Neural progenitor cell (in vitro differentiated cells): ENCODE data around the gene CGN. TPM values are rescaled to one million over a fixed set of nuclear protein-coding genes. Genes with fewer than 3 reads are reported as not detected.

Source experiments
- DNase-seq: peaks from one replicate; pipeline ENCODE4 v3.0.0-alpha.2; 2016; ENCODE audit warnings: low spot score
- H2AFZ ChIP-seq: fragments of 200-600 bp; sonication (generic); replicated peaks from 2 replicates; pipeline ENCODE4 v1.6.1; 2016; ENCODE audit warnings: antibody characterized with exemption
- H3F3A ChIP-seq: fragments of 200-600 bp; sonication (generic); 2 replicates; pipeline ENCODE4 v1.6.1; 2016; ENCODE audit warnings: antibody characterized with exemption, low read depth
- H3K27ac ChIP-seq: fragments of 200-600 bp; sonication (generic); 2 replicates; pipeline ENCODE4 v1.5.1; 2016; ENCODE audit warnings: mild to moderate bottlenecking
- H3K27me3 ChIP-seq: fragments of 200-600 bp; sonication (generic); 2 replicates; pipeline ENCODE4 v1.6.1; 2016; ENCODE audit warnings: mild to moderate bottlenecking, moderate library complexity
- H3K36me3 ChIP-seq: fragments of 200-600 bp; sonication (generic); 2 replicates; pipeline ENCODE4 v1.5.1; 2016
- H3K4me1 ChIP-seq: fragments of 200-600 bp; sonication (generic); 2 replicates; pipeline ENCODE4 v1.6.1; 2016; ENCODE audit warnings: mixed run types
- H3K4me2 ChIP-seq: fragments of 200-600 bp; sonication (generic); 2 replicates; pipeline ENCODE4 v1.6.1; 2016
- H3K4me3 ChIP-seq: fragments of 200-600 bp; sonication (generic); 2 replicates; pipeline ENCODE4 v1.5.1; 2016
- H3K79me2 ChIP-seq: fragments of 200-600 bp; sonication (generic); 2 replicates; pipeline ENCODE4 v1.6.1; 2016; ENCODE audit warnings: low read depth
- H3K9ac ChIP-seq: fragments of 200-600 bp; sonication (generic); 2 replicates; pipeline ENCODE4 v1.6.1; 2016
- H3K9me3 ChIP-seq: fragments of 200-600 bp; sonication (generic); 2 replicates; pipeline ENCODE4 v1.5.1; 2016; ENCODE audit warnings: low read depth
- H4K20me1 ChIP-seq: fragments of 200-600 bp; sonication (generic); 2 replicates; pipeline ENCODE4 v1.6.1; 2016; ENCODE audit warnings: low read depth
- H3K27ac Mint-ChIP-seq: 3 replicates; pipeline ENCODE4 v1.8.0; 2021; ENCODE audit warnings: mixed read lengths
- H3K27me3 Mint-ChIP-seq: 2 replicates; pipeline ENCODE4 v1.8.0; 2022; ENCODE audit warnings: low read depth, mild to moderate bottlenecking, inconsistent platforms, moderate library complexity, mixed read lengths; ENCODE audit not compliant: insufficient read depth
- H3K36me3 Mint-ChIP-seq: 3 replicates; pipeline ENCODE4 v1.8.0; 2021; ENCODE audit warnings: mixed read lengths
- H3K4me1 Mint-ChIP-seq: 3 replicates; pipeline ENCODE4 v1.8.0; 2021; ENCODE audit warnings: mixed read lengths
- H3K4me3 Mint-ChIP-seq: 3 replicates; pipeline ENCODE4 v1.8.0; 2021; ENCODE audit warnings: mild to moderate bottlenecking, moderate library complexity, mixed read lengths
- H3K9me3 Mint-ChIP-seq: 3 replicates; pipeline ENCODE4 v1.8.0; 2020; ENCODE audit warnings: mixed read lengths
- EZH2 ChIP-seq: fragments of 200-600 bp; sonication (generic); IDR thresholded peaks from 2 replicates; pipeline ENCODE4 v1.6.1; 2017; ENCODE audit warnings: antibody characterized with exemption, mild to moderate bottlenecking, moderate library complexity
- EZH2phosphoT487 ChIP-seq: fragments of 200-600 bp; sonication (generic); IDR thresholded peaks from 2 replicates; pipeline ENCODE4 v1.6.1; 2017; ENCODE audit warnings: antibody characterized with exemption
- total RNA-seq: library from RNA; depleted of rRNA; stranded (reverse); fragments of >200 nt; gene quantifications from 2 replicates; pipeline ENCODE4 v1.2.3, GENCODE V29; 2015; ENCODE audit warnings: low replicate concordance
- TF ChIP-seq, protein P1 (sequence below): fragments of 200-600 bp; sonication (generic); IDR thresholded peaks from 2 replicates; pipeline ENCODE4 v1.5.1; 2017; ENCODE audit warnings: antibody characterized with exemption, mild to moderate bottlenecking

The CGN gene
- total RNA-seq, 1 donor from 2014 or later, result 5.4 TPM

DNA sequence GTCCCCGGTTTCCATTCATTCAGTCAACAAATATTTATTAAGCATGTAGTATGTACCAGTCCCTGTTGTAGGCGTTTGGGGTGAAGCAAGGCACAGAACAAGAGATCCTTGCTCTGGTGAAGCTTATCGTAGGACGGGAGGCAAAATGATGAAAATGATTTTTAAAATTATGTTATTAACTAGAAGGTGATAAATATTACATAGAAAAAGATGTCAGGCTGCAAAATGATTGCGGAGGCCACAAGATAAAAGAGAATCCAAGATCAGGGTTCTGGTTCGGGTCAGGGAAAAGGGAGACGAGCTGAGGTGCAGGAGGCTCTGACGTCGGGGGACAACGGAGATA is 602 bp upstream of the CGN start:
- Mint-ChIP-seq H3K27ac (peak overlapping the region; percentile 44), H3K4me3 (peak overlapping the region; percentile 88), H3K27me3 (peaks cover 5% of the 10 kb centered on the region), H3K9me3 (no peaks in the 10 kb centered on the region), H3K36me3 (no peaks in the 10 kb centered on the region), H3K4me1 (peaks cover 32% of the 10 kb centered on the region)
- H3K36me3 ChIP-seq, result no peaks in the 10 kb centered on the region
- peaks cover 52% of the 10 kb centered on the region for H3F3A ChIP-seq
- H3K79me2 ChIP-seq, result peaks cover 21% of the 10 kb centered on the region
- H3K27me3 ChIP-seq, result no peaks in the 10 kb centered on the region
- peak overlapping the region; percentile 85 for H2AFZ ChIP-seq
- peaks cover 38% of the 10 kb centered on the region for H3K4me1 ChIP-seq
- H3K27ac ChIP-seq, result peak overlapping the region; percentile 84
- H3K9ac ChIP-seq, result peak overlapping the region; percentile 50
- H3K4me3 ChIP-seq, result peak overlapping the region; percentile 83
- peak overlapping the region; percentile 98 for H3K4me2 ChIP-seq
- no peaks in the 10 kb centered on the region for H3K9me3 ChIP-seq
- TF ChIP-seq EZH2, result no peak
- TF ChIP-seq, protein P1, sequence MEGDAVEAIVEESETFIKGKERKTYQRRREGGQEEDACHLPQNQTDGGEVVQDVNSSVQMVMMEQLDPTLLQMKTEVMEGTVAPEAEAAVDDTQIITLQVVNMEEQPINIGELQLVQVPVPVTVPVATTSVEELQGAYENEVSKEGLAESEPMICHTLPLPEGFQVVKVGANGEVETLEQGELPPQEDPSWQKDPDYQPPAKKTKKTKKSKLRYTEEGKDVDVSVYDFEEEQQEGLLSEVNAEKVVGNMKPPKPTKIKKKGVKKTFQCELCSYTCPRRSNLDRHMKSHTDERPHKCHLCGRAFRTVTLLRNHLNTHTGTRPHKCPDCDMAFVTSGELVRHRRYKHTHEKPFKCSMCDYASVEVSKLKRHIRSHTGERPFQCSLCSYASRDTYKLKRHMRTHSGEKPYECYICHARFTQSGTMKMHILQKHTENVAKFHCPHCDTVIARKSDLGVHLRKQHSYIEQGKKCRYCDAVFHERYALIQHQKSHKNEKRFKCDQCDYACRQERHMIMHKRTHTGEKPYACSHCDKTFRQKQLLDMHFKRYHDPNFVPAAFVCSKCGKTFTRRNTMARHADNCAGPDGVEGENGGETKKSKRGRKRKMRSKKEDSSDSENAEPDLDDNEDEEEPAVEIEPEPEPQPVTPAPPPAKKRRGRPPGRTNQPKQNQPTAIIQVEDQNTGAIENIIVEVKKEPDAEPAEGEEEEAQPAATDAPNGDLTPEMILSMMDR, result no peak
- TF ChIP-seq EZH2phosphoT487, result no peak
- H4K20me1 ChIP-seq, result peaks cover 20% of the 10 kb centered on the region
- no peak for DNase-seq

DNA sequence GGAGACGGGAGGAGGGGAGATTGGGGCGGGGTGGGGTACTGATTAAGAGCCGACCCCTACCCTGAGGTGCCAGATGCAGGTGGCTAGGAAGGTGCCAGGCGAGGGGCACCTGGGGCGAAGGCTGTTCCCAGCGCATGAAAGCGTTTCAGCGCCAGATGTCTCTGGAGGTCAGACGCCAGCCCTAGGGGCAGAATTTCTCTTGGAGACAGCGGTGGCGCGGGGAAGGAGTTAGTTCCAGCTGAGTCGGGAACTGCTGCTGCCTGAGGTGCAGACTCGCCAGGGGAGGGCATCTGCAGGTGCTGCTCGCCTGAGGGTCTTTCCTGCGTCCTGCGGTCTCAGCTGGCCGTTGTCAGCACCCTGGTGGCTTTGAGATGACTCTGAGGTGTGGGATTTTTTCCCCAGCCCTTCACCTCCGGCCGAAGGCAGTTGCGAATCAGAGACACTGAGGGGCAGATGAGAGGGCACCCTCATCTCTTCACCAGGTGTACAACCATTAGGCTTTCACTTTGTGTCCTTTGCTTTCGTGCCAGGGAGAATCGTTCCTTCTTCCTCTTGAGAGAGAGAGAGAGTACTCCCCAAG is 539 bp downstream of the CGN start:
- no peaks in the 10 kb centered on the region for H3K36me3 Mint-ChIP-seq
- Histone ChIP-seq H3K4me1 (peaks cover 41% of the 10 kb centered on the region), H3K79me2 (peaks cover 27% of the 10 kb centered on the region), H3K27ac (no peak overlapping the region), H3K9me3 (no peaks in the 10 kb centered on the region), H3K4me2 (peak overlapping the region; percentile 98), H3K36me3 (no peaks in the 10 kb centered on the region), H3K4me3 (peak overlapping the region; percentile 83), H2AFZ (peak overlapping the region; percentile 96), H3F3A (peaks cover 52% of the 10 kb centered on the region), H3K27me3 (no peaks in the 10 kb centered on the region), H4K20me1 (peaks cover 20% of the 10 kb centered on the region), H3K9ac (no peak overlapping the region)
- peaks cover 32% of the 10 kb centered on the region for H3K4me1 Mint-ChIP-seq
- peak; percentile 81 for DNase-seq
- H3K27me3 Mint-ChIP-seq, result peaks cover 9% of the 10 kb centered on the region
- peak overlapping the region; percentile 86 for H3K4me3 Mint-ChIP-seq
- H3K27ac Mint-ChIP-seq, result no peak overlapping the region
- H3K9me3 Mint-ChIP-seq, result no peaks in the 10 kb centered on the region
- TF ChIP-seq EZH2, result no peak
- no peak for TF ChIP-seq EZH2phosphoT487
- TF ChIP-seq, protein P1, result peak; percentile 14

DNA sequence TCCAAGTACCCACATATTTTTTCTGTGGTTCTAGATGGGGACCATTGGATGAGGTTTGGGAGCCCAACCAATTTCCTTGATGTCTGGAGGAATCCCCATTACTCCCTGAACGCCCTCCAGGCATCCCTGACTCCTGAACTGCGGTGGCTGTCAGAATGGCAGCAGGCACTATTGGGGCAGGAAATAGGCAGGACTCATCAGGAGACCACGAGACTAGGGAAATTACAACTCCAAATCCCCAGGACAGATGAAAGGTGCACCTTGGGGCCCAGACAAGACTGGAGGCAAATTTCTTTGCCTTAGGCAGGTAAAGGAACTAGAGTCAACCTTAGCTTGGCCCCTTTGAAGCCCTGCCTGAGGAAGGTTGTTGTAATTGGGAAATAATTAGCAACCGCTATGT is 1.1 kb downstream of the CGN start:
- Histone ChIP-seq H3K27me3 (no peaks in the 10 kb centered on the region), H3K4me1 (peaks cover 41% of the 10 kb centered on the region), H3K4me3 (peak overlapping the region; percentile 83), H3K79me2 (peaks cover 27% of the 10 kb centered on the region), H3K4me2 (peak overlapping the region; percentile 98), H2AFZ (no peak overlapping the region), H4K20me1 (peaks cover 20% of the 10 kb centered on the region), H3K27ac (no peak overlapping the region), H3K36me3 (no peaks in the 10 kb centered on the region), H3F3A (peaks cover 52% of the 10 kb centered on the region), H3K9me3 (no peaks in the 10 kb centered on the region), H3K9ac (no peak overlapping the region)
- Mint-ChIP-seq H3K36me3 (no peaks in the 10 kb centered on the region), H3K9me3 (no peaks in the 10 kb centered on the region), H3K4me1 (peaks cover 32% of the 10 kb centered on the region), H3K27me3 (peaks cover 9% of the 10 kb centered on the region), H3K4me3 (peak overlapping the region; percentile 86), H3K27ac (no peak overlapping the region)
- no peak for DNase-seq
- TF ChIP-seq, protein P1, result no peak
- TF ChIP-seq EZH2, result no peak
- no peak for TF ChIP-seq EZH2phosphoT487
